Sigmoid colon (tissue), 7 donors: ENCODE results near the gene SWT1. TPM values are rescaled to one million over a fixed set of nuclear protein-coding genes. Genes with fewer than 3 reads are reported as not detected.
"Not testable (repeated sequence)": the region's sequence is repeated elsewhere in the genome, so short reads cannot be mapped to it uniquely, and the experiment has no call there.

Experiments
- DNase-seq: peaks from one replicate; pipeline ENCODE4 v3.0.0-alpha.2; 2019
- H3K27ac ChIP-seq, 4 donors: fragments of 200-600 bp; sonication (generic); one replicate each; pipeline ENCODE4 v1.5.1; 2016 to 2019; ENCODE audit warnings: mild to moderate bottlenecking in 1 of 4
- H3K27me3 ChIP-seq, 3 donors: fragments of 200-600 bp; sonication (generic); one replicate each; pipeline ENCODE4 v1.5.1; 2019; ENCODE audit warnings: mild to moderate bottlenecking in 1 of 3
- H3K36me3 ChIP-seq, 4 donors: fragments of 200-600 bp; sonication (generic); one replicate each; pipeline ENCODE4 v1.5.1; 2016 to 2019
- H3K4me1 ChIP-seq, 4 donors: fragments of 200-600 bp; sonication (generic); one replicate each; pipeline ENCODE4 v1.5.1; 2017 to 2019
- H3K4me3 ChIP-seq, 4 donors: fragments of 200-600 bp; sonication (generic); one replicate each; pipeline ENCODE4 v1.5.1; 2017 to 2019; ENCODE audit warnings: mild to moderate bottlenecking in 2 of 4, moderate library complexity in 1 of 4
- H3K9me3 ChIP-seq, 4 donors: fragments of 200-600 bp in 3 of 4; sonication (generic) in 3 of 4; one replicate each; pipeline versions ENCODE4 v1.5.1 to v1.6.1; 2013 to 2019
- CTCF ChIP-seq, 4 experiments: fragments of 450-650 bp in 3 of 4; fragments of 200-600 bp in 1 of 4; IDR thresholded peaks; one replicate each; pipeline ENCODE4 v1.5.1; 2016 to 2019; ENCODE audit warnings: antibody characterized with exemption in 4 of 4, mild to moderate bottlenecking in 3 of 4, moderate library complexity in 2 of 4
- EP300 ChIP-seq, 4 donors: sonication (generic); formaldehyde crosslinking; IDR thresholded peaks; one replicate each; pipeline ENCODE4 v1.6.1; 2017; ENCODE audit warnings: antibody characterized with exemption in 4 of 4
- POLR2A ChIP-seq, 2 donors: fragments of 450-650 bp; IDR thresholded peaks; one replicate each; pipeline ENCODE4 v1.6.1; 2016; ENCODE audit warnings: antibody characterized with exemption in 2 of 2, mild to moderate bottlenecking in 2 of 2, moderate library complexity in 2 of 2
- POLR2AphosphoS5 ChIP-seq, 4 donors: sonication (generic); formaldehyde crosslinking; IDR thresholded peaks; one replicate each; pipeline ENCODE4 v1.6.1; 2017; ENCODE audit warnings: antibody characterized with exemption in 4 of 4
- WGBS, 2 donors: extraction: QIAGEN DNeasy Blood & Tissue Kit; methylation state at CpG; one replicate each; pipeline ENCODE4 v1.1.7; 2013; 5-methylcytosine and 5-hydroxymethylcytosine counted together
- intact Hi-C: fragments of 100-400 bp; cut with DNase I; formaldehyde crosslinking; loops from one replicate; pipeline ENCODE4 v1.15.1; 2023
- polyA plus RNA-seq, 3 donors: library from polyadenylated mRNA; stranded (reverse); fragments of 200-250 nt; gene quantifications; one replicate each; pipeline ENCODE4 v1.2.3, GENCODE V29; 2013
- total RNA-seq, 4 donors: library from RNA; depleted of rRNA; stranded (reverse); fragments of >200 nt; gene quantifications; one replicate each; pipeline ENCODE4 v1.1.0, GENCODE V29; 2016
- donor health status: healthy with polysubstance abuse.
- donor health status: Bipolar disorder and iron deficiency.
- donor health status: healthy.

The SWT1 gene
- total and polyA plus RNA-seq, 7 donors: 2.2 to 12.7 (median 6.8) TPM

GRCh38 chr1:185228979-185229378 is 72.0 kb downstream of the SWT1 start:
- 94% methylated on average over 4 of the region's 4 CpGs for WGBS, 2 donors
- DNase-seq: no peak
- TF ChIP-seq CTCF (IDR thresholded peaks at IDR 0.05): no peak
- Histone ChIP-seq H3K9me3 (peaks cover 0 to 3% (median 1%) of the 10 kb centered on the region in 4 donors), H3K27ac (peak overlapping the region in 1 of 4 donors; percentile 66), H3K27me3 (no peaks in the 10 kb centered on the region), H3K4me1 (peaks cover 0 to 12% (median 10%) of the 10 kb centered on the region in 4 donors), H3K36me3 (peaks cover 0 to 12% (median 1%) of the 10 kb centered on the region in 4 donors), H3K4me3 (no peak overlapping the region)
- intact Hi-C loops: no loop called here

DNA sequence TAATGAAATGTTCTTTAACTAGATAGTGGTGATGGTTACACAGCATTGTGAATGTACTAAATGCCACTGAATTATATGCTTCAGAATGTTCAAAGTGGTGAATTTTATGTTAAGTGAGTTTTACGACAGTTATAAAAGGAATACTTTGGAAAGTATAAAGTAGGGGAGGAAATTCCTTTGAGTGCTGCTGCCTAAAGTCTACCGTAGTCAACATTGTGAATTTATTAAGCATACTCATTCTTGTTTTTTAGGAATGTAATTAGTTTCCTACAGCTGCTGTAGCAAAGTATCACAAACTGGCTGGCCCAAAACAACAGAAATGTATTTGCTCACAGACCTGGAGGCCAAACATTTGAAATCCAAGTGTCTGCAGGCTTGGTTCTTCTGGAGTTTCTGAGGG is 73.0 kb downstream of the SWT1 start:
- 35 to 61% methylated on average over 2 of the region's 2 CpGs for WGBS, 2 donors
- Histone ChIP-seq H3K4me3 (peak overlapping the region in 1 of 4 donors; percentile 11), H3K27ac (peak overlapping the region in 3 of 4 donors; percentile 47 to 74 (median 66)), H3K36me3 (peaks cover 0 to 9% (median 0%) of the 10 kb centered on the region in 4 donors), H3K9me3 (no peaks in the 10 kb centered on the region), H3K27me3 (no peaks in the 10 kb centered on the region), H3K4me1 (peaks cover 0 to 12% (median 10%) of the 10 kb centered on the region in 4 donors)
- DNase-seq: no peak
- intact Hi-C loops: no loop called here
- no peak for TF ChIP-seq POLR2A (IDR thresholded peaks at IDR 0.05)
- no peak for TF ChIP-seq EP300 (IDR thresholded peaks at IDR 0.05)
- no peak for TF ChIP-seq CTCF (IDR thresholded peaks at IDR 0.05)
- TF ChIP-seq POLR2AphosphoS5 (IDR thresholded peaks at IDR 0.05): no peak

- H3K27ac ChIP-seq: no peak overlapping the region
- peaks cover 0 to 9% (median 0%) of the 10 kb centered on the region in 4 donors for H3K36me3 ChIP-seq
- no peak for DNase-seq
- peaks cover 0 to 12% (median 10%) of the 10 kb centered on the region in 4 donors for H3K4me1 ChIP-seq
- no peaks in the 10 kb centered on the region for H3K27me3 ChIP-seq
- H3K9me3 ChIP-seq: no peaks in the 10 kb centered on the region
- TF ChIP-seq POLR2A (IDR thresholded peaks at IDR 0.05): no peak
- TF ChIP-seq CTCF (IDR thresholded peaks at IDR 0.05): no peak
- no peak for TF ChIP-seq POLR2AphosphoS5 (IDR thresholded peaks at IDR 0.05)
- TF ChIP-seq EP300 (IDR thresholded peaks at IDR 0.05): no peak
- intact Hi-C loops: no loop called here
- no peak overlapping the region for H3K4me3 ChIP-seq
These were observed 75.9 kb downstream of the SWT1 start for GRCh38 chr1:185232874-185233273.

DNA sequence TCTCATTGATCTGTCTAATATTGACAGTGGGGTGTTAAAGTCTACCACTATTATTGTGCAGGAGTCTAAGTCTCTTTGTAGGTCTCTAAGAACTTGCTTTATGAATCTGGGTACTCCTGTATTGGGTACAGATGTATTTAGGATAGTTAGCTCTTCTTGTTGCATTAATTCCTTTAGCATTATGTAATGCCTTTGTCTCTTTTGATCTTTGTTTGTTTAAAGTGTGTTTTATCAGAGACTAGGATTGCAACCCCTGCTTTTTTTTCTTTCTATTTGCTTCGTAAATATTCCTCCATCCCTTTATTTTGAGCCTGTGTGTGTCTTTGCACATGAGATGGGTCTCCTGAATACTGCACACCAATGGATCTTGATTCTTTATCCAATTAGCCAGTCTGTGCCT is 77.2 kb downstream of the SWT1 start:
- DNase-seq, intact Hi-C loops, H3K27ac ChIP-seq, H3K4me3 ChIP-seq, H3K27me3 ChIP-seq, H3K9me3 ChIP-seq, H3K36me3 ChIP-seq: not testable (repeated sequence)
- 92 to 97% methylated on average over 1 of the region's 1 CpG for WGBS, 2 donors
- H3K4me1 ChIP-seq: peaks cover 0 to 12% (median 10%) of the 10 kb centered on the region in 4 donors

DNA sequence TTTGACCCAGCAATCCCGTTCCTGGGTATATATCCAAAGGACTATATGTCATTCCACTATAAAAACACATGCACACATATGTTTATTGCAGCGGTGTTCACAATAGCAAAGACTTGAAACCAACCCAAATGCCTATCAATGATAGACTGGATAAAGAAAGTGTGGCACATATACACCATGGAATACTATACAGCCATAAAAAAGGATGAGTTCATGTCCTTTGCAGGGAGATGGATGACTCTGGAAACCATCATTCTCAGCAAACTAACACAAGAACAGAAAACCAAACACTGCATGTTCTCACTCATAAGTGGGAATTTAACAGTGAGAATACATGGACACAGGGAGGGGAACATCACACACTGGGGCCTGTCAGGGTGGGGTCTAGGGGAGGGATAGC is 80.2 kb downstream of the SWT1 start:
- 97% methylated on average over 2 of the region's 2 CpGs for WGBS, 2 donors
- intact Hi-C loops, DNase-seq: not testable (repeated sequence)

GRCh38 chr1:185237661-185238060 is 80.7 kb downstream of the SWT1 start:
- Histone ChIP-seq H3K4me1 (no peaks in the 10 kb centered on the region), H3K27me3 (no peaks in the 10 kb centered on the region), H3K36me3 (peaks cover 0 to 4% (median 0%) of the 10 kb centered on the region in 4 donors), H3K27ac (no peak overlapping the region), H3K4me3 (no peak overlapping the region), H3K9me3 (no peaks in the 10 kb centered on the region)
- no peak for DNase-seq
- intact Hi-C loops: no loop called here
- 95 to 98% methylated on average over 1 of the region's 1 CpG for WGBS, 2 donors
- TF ChIP-seq EP300 (IDR thresholded peaks at IDR 0.05): no peak
- TF ChIP-seq POLR2A (IDR thresholded peaks at IDR 0.05): no peak
- no peak for TF ChIP-seq POLR2AphosphoS5 (IDR thresholded peaks at IDR 0.05)
- TF ChIP-seq CTCF (IDR thresholded peaks at IDR 0.05): no peak

More for the DNA sequence above, 80.2 kb downstream of the SWT1 start:
- H3K9me3 ChIP-seq, H3K27me3 ChIP-seq, H3K4me1 ChIP-seq, H3K36me3 ChIP-seq, H3K27ac ChIP-seq, H3K4me3 ChIP-seq: not testable (repeated sequence)
